Measurements from ENCODE around the gene TBCK. TPM values are rescaled to one million over a fixed set of nuclear protein-coding genes. Genes with fewer than 3 reads are reported as not detected.

TBCK gene
- total and polyA plus RNA-seq, 2 experiments from 2014 or later, result 13.9 to 28.9 TPM

DNA sequence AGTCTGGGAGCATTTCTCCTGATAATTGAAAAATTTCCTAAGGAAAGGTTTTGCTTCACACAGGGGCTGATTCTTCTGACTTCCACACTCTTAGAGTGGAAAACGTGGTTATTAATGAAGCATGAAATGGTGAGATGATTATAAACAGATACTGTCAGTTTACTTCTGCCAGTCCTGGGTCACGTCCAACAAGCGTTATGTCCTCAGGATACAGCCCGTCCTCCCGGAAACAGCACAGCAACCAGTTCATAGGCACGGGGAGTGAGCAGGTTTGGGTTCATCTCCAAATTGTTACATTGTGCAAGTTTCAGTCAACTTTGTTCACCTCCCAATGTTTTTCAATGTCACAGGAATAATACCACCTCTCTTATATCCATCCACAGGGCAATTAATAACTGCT lies 321.9 kb downstream of the TBCK start:
- H2AFZ ChIP-seq, result no peak overlapping the region
- H3K4me3 ChIP-seq, result no peak overlapping the region
- ATAC-seq, result no peak
- no peak for TF ChIP-seq JUNB (IDR thresholded peaks at IDR 0.05; ENCODE audit: unreplicated experiment)
- TF ChIP-seq CREB1 (CRISPR knock-in tag; IDR thresholded peaks at IDR 0.05; ENCODE audit: low read depth), result no peak
- TF ChIP-seq, protein P1, sequence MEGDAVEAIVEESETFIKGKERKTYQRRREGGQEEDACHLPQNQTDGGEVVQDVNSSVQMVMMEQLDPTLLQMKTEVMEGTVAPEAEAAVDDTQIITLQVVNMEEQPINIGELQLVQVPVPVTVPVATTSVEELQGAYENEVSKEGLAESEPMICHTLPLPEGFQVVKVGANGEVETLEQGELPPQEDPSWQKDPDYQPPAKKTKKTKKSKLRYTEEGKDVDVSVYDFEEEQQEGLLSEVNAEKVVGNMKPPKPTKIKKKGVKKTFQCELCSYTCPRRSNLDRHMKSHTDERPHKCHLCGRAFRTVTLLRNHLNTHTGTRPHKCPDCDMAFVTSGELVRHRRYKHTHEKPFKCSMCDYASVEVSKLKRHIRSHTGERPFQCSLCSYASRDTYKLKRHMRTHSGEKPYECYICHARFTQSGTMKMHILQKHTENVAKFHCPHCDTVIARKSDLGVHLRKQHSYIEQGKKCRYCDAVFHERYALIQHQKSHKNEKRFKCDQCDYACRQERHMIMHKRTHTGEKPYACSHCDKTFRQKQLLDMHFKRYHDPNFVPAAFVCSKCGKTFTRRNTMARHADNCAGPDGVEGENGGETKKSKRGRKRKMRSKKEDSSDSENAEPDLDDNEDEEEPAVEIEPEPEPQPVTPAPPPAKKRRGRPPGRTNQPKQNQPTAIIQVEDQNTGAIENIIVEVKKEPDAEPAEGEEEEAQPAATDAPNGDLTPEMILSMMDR (conservative IDR thresholded peaks at IDR 0.05; ENCODE audit: low read depth in 2 of 2), result no peak
- TF ChIP-seq ZNF114 (CRISPR knock-in tag; IDR thresholded peaks at IDR 0.05), result no peak
- no peak for TF ChIP-seq NANOG (IDR thresholded peaks at IDR 0.05; ENCODE audit: borderline replicate concordance)
- no peak for TF ChIP-seq ZNF331 (CRISPR knock-in tag; IDR thresholded peaks at IDR 0.05; ENCODE audit: low read depth)
- Mint-ChIP-seq H3K9me3 (no peaks in the 10 kb centered on the region; the same call in 1 of the 3 replicates), H3K4me1 (peaks cover 15% of the 10 kb centered on the region), H3K27me3 (ENCODE audit: insufficient read depth, low read depth, poor library complexity) (peaks cover 3% of the 10 kb centered on the region), H3K36me3 (ENCODE audit: low read depth) (no peaks in the 10 kb centered on the region), H3K27ac (no peak overlapping the region), H3K4me3 (no peak overlapping the region)
- no peaks in the 10 kb centered on the region for H3F3A ChIP-seq (replicated peaks; ENCODE audit: low read depth)
- no peaks in the 10 kb centered on the region for H4K20me1 ChIP-seq (replicated peaks; ENCODE audit: insufficient read depth)
- H3K27me3 ChIP-seq (ENCODE audit: insufficient read depth), result no peaks in the 10 kb centered on the region
- 0 out of 2 replicates have a peak, but pooled peaks cover 3% of the 10 kb centered on the region for H3K9me2 ChIP-seq (ENCODE audit: insufficient read depth)
- DNase-seq (ENCODE audit: low spot score), result no peak
- H3K27ac ChIP-seq (ENCODE audit: low read depth), result no peak overlapping the region
- H3K4me1 ChIP-seq (ENCODE audit: insufficient read depth), result peaks cover 13% of the 10 kb centered on the region
- H3K36me3 ChIP-seq (ENCODE audit: insufficient read depth), result no peaks in the 10 kb centered on the region
- no peaks in the 10 kb centered on the region for H3K79me2 ChIP-seq (replicated peaks; ENCODE audit: insufficient read depth)
- no peak overlapping the region for H3K4me2 ChIP-seq

DNA sequence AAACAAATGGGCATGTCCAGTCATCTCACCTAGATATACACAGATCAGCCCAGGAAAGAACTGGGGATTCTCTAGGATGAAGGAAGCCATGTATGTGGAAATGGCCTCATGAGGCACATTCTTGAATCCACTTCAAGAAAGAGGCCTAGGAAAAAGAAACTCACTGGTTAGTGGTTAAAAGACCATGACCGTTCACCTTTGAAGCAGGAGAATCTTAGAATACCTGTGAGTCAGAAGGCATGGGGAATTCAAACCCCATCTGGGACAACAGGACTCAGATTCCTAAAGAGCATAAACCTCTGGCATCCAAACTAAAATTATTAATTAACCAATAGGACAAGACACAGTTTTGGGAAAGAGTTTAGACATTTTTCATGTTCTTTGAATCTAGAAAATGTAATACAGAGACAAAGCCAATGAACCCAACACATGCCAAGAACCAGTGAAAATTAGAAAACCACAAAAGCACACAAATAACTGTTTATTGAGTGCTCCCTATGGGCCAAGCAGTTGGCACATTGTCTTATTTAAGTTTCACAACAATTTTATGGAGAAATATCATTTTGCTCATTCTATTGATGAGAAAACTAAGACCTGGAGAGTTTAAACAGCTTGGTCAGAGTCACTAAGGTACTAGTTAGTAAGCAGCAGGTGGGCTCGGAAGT lies 323.2 kb downstream of the TBCK start:
- DNase-seq (ENCODE audit: low spot score), result no peak
- Histone ChIP-seq H3K4me3 (no peak overlapping the region), H3K27ac (ENCODE audit: low read depth) (no peak overlapping the region), H3K79me2 (replicated peaks; ENCODE audit: insufficient read depth) (no peaks in the 10 kb centered on the region), H2AFZ (no peak overlapping the region), H3K36me3 (ENCODE audit: insufficient read depth) (no peaks in the 10 kb centered on the region), H3K9me2 (ENCODE audit: insufficient read depth) (0 out of 2 replicates have a peak, but pooled peaks cover 3% of the 10 kb centered on the region), H3K4me2 (no peak overlapping the region), H3K27me3 (ENCODE audit: insufficient read depth) (no peaks in the 10 kb centered on the region), H3K4me1 (ENCODE audit: insufficient read depth) (no peaks in the 10 kb centered on the region), H3F3A (replicated peaks; ENCODE audit: low read depth) (no peaks in the 10 kb centered on the region), H4K20me1 (replicated peaks; ENCODE audit: insufficient read depth) (no peaks in the 10 kb centered on the region)
- Mint-ChIP-seq H3K4me3 (no peak overlapping the region), H3K4me1 (peaks cover 5% of the 10 kb centered on the region; the same call in 2 of the 3 replicates), H3K9me3 (peaks cover 5% of the 10 kb centered on the region; the same call in 2 of the 3 replicates), H3K36me3 (ENCODE audit: low read depth) (peaks cover 3% of the 10 kb centered on the region; the same call in 1 of the 3 replicates), H3K27ac (no peak overlapping the region), H3K27me3 (ENCODE audit: insufficient read depth, low read depth, poor library complexity) (peaks cover 3% of the 10 kb centered on the region)
- ATAC-seq, result no peak
- TF ChIP-seq ZNF331 (CRISPR knock-in tag; IDR thresholded peaks at IDR 0.05; ENCODE audit: low read depth) (no peak), ZNF114 (CRISPR knock-in tag; IDR thresholded peaks at IDR 0.05) (no peak), EZH2phosphoT487 (IDR thresholded peaks at IDR 0.05; ENCODE audit: unreplicated experiment) (no peak), JUNB (IDR thresholded peaks at IDR 0.05; ENCODE audit: unreplicated experiment) (no peak), CREB1 (CRISPR knock-in tag; IDR thresholded peaks at IDR 0.05; ENCODE audit: low read depth) (no peak)
- TF ChIP-seq, protein P2, sequence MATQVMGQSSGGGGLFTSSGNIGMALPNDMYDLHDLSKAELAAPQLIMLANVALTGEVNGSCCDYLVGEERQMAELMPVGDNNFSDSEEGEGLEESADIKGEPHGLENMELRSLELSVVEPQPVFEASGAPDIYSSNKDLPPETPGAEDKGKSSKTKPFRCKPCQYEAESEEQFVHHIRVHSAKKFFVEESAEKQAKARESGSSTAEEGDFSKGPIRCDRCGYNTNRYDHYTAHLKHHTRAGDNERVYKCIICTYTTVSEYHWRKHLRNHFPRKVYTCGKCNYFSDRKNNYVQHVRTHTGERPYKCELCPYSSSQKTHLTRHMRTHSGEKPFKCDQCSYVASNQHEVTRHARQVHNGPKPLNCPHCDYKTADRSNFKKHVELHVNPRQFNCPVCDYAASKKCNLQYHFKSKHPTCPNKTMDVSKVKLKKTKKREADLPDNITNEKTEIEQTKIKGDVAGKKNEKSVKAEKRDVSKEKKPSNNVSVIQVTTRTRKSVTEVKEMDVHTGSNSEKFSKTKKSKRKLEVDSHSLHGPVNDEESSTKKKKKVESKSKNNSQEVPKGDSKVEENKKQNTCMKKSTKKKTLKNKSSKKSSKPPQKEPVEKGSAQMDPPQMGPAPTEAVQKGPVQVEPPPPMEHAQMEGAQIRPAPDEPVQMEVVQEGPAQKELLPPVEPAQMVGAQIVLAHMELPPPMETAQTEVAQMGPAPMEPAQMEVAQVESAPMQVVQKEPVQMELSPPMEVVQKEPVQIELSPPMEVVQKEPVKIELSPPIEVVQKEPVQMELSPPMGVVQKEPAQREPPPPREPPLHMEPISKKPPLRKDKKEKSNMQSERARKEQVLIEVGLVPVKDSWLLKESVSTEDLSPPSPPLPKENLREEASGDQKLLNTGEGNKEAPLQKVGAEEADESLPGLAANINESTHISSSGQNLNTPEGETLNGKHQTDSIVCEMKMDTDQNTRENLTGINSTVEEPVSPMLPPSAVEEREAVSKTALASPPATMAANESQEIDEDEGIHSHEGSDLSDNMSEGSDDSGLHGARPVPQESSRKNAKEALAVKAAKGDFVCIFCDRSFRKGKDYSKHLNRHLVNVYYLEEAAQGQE (IDR thresholded peaks at IDR 0.05; ENCODE audit: unreplicated experiment), result no peak
- TF ChIP-seq, protein P3, sequence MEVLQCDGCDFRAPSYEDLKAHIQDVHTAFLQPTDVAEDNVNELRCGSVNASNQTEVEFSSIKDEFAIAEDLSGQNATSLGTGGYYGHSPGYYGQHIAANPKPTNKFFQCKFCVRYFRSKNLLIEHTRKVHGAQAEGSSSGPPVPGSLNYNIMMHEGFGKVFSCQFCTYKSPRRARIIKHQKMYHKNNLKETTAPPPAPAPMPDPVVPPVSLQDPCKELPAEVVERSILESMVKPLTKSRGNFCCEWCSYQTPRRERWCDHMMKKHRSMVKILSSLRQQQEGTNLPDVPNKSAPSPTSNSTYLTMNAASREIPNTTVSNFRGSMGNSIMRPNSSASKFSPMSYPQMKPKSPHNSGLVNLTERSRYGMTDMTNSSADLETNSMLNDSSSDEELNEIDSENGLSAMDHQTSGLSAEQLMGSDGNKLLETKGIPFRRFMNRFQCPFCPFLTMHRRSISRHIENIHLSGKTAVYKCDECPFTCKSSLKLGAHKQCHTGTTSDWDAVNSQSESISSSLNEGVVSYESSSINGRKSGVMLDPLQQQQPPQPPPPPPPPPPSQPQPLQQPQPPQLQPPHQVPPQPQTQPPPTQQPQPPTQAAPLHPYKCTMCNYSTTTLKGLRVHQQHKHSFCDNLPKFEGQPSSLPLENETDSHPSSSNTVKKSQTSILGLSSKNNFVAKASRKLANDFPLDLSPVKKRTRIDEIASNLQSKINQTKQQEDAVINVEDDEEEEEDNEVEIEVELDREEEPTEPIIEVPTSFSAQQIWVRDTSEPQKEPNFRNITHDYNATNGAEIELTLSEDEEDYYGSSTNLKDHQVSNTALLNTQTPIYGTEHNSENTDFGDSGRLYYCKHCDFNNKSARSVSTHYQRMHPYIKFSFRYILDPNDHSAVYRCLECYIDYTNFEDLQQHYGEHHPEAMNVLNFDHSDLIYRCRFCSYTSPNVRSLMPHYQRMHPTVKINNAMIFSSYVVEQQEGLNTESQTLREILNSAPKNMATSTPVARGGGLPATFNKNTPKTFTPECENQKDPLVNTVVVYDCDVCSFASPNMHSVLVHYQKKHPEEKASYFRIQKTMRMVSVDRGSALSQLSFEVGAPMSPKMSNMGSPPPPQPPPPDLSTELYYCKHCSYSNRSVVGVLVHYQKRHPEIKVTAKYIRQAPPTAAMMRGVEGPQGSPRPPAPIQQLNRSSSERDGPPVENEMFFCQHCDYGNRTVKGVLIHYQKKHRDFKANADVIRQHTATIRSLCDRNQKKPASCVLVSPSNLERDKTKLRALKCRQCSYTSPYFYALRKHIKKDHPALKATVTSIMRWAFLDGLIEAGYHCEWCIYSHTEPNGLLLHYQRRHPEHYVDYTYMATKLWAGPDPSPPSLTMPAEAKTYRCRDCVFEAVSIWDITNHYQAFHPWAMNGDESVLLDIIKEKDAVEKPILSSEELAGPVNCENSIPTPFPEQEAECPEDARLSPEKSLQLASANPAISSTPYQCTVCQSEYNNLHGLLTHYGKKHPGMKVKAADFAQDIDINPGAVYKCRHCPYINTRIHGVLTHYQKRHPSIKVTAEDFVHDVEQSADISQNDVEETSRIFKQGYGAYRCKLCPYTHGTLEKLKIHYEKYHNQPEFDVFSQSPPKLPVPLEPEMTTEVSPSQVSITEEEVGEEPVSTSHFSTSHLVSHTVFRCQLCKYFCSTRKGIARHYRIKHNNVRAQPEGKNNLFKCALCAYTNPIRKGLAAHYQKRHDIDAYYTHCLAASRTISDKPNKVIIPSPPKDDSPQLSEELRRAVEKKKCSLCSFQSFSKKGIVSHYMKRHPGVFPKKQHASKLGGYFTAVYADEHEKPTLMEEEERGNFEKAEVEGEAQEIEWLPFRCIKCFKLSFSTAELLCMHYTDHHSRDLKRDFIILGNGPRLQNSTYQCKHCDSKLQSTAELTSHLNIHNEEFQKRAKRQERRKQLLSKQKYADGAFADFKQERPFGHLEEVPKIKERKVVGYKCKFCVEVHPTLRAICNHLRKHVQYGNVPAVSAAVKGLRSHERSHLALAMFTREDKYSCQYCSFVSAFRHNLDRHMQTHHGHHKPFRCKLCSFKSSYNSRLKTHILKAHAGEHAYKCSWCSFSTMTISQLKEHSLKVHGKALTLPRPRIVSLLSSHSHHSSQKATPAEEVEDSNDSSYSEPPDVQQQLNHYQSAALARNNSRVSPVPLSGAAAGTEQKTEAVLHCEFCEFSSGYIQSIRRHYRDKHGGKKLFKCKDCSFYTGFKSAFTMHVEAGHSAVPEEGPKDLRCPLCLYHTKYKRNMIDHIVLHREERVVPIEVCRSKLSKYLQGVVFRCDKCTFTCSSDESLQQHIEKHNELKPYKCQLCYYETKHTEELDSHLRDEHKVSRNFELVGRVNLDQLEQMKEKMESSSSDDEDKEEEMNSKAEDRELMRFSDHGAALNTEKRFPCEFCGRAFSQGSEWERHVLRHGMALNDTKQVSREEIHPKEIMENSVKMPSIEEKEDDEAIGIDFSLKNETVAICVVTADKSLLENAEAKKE (CRISPR knock-in tag; IDR thresholded peaks at IDR 0.05), result no peak

Data from GM23338 (cell line).